SK-N-SH (cell line): ENCODE measurements around the gene MTPN.

ENCODE experiments used
- CHD2 ChIP-seq: fragments of 150-350 bp; IDR thresholded peaks from 2 replicates; pipeline ENCODE4 v1.6.1; 2018; ENCODE audit warnings: low read length; ENCODE audit not compliant: partially characterized antibody
- CTCF ChIP-seq: fragments of 200-600 bp; sonication (generic); IDR thresholded peaks from 2 replicates; pipeline ENCODE4 v1.6.1; 2017; ENCODE audit warnings: antibody characterized with exemption, mild to moderate bottlenecking, moderate library complexity
- EP300 ChIP-seq, 2 experiments: IDR thresholded peaks; 2 replicates each; pipeline versions ENCODE4 v1.4.0 to v1.6.1; 2012; ENCODE audit warnings: borderline replicate concordance in 1 of 2, low read depth in 1 of 2, low read length in 1 of 2
- FOSL2 ChIP-seq: IDR thresholded peaks from 2 replicates; pipeline ENCODE4 v1.4.0; 2012; ENCODE audit warnings: low read depth, mild to moderate bottlenecking, moderate library complexity, borderline replicate concordance
- FOXM1 ChIP-seq: IDR thresholded peaks from 2 replicates; pipeline ENCODE4 v1.4.0; 2012; ENCODE audit warnings: low read depth, mild to moderate bottlenecking
- PBX3 ChIP-seq: IDR thresholded peaks from 2 replicates; pipeline ENCODE4; 2012
- POLR2AphosphoS5 ChIP-seq: IDR thresholded peaks from 2 replicates; pipeline ENCODE4 v1.6.1; 2012; ENCODE audit warnings: low read depth, low read length
- RAD21 ChIP-seq: IDR thresholded peaks from 2 replicates; pipeline ENCODE4 v1.6.1; 2012; ENCODE audit warnings: mild to moderate bottlenecking, low read length
- REST ChIP-seq: IDR thresholded peaks from 2 replicates; pipeline ENCODE4 v1.6.1; 2012; ENCODE audit warnings: mild to moderate bottlenecking, low read depth, low read length, moderate library complexity
- SIN3A ChIP-seq: IDR thresholded peaks from 2 replicates; pipeline ENCODE4 v1.6.1; 2012; ENCODE audit warnings: low read depth, mild to moderate bottlenecking, low read length, moderate library complexity, borderline replicate concordance
- TEAD4 ChIP-seq: IDR thresholded peaks from 2 replicates; pipeline ENCODE4 v1.4.0; 2012; ENCODE audit warnings: mild to moderate bottlenecking, borderline replicate concordance; ENCODE audit not compliant: insufficient read depth
- USF1 ChIP-seq: IDR thresholded peaks from 2 replicates; pipeline ENCODE4 v1.4.0; 2012; ENCODE audit warnings: low read depth, borderline replicate concordance
- USF2 ChIP-seq: fragments of 150-350 bp; IDR thresholded peaks from 2 replicates; pipeline ENCODE4 v1.6.1; 2017; ENCODE audit warnings: antibody characterized with exemption, low read length, low read depth, borderline replicate concordance

- TF ChIP-seq CTCF: no peak
- no peak for TF ChIP-seq REST
- TF ChIP-seq EP300 (IDR thresholded peaks at IDR 0.05; ENCODE audit: borderline replicate concordance in 1 of 2, low read depth in 1 of 2, low read length in 1 of 2): no peak
- TF ChIP-seq CHD2: no peak
- no peak for TF ChIP-seq TEAD4
- TF ChIP-seq USF2: no peak
- TF ChIP-seq FOXM1: no peak
- TF ChIP-seq PBX3: no peak
- no peak for TF ChIP-seq RAD21
- TF ChIP-seq FOSL2: no peak
- TF ChIP-seq POLR2AphosphoS5: no peak
- TF ChIP-seq SIN3A: no peak
- TF ChIP-seq USF1: no peak
Observed at GRCh38 chr7:135950972-135951371, 26.2 kb downstream of the MTPN start.
